ENCODE results near the gene RAB13.
"Not testable (repeated sequence)": the region's sequence is repeated elsewhere in the genome, so short reads cannot be mapped to it uniquely, and the experiment has no call there.

RAB13 gene

GRCh38 chr1:153979091-153979490 lies 7.0 kb downstream of the RAB13 start:
- not testable (repeated sequence) for DNase-seq (ENCODE audit: low read depth, low spot score); H3K27ac ChIP-seq

DNA sequence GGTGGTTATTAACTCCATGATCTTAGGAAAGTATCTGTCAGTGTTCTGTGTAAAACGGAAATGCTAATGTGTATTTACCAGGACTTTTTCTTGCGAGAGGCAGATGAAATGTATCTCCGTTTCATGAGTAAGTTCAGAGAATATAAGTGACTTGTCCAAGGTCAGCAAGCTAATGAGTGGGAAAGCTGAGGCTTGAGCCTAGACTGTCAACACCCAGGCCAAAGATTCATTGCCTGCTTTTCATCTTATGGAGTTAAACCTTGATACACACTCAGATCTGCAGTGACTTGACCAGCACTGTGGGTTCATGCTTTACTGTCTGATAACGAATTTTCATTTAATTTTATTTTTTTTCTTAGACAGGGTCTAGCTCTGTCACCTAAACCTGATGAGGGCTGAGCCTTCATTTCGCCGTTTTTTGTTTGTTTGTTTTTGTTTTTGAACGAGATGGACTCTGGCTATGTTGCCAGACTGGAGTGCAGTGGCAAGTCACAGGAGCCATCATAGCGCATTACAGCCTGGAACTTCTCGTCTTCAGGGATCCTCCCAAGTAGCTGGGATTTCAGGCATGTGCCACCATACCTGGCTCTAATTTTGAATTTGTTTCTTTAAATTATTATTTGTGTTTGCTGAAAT lies 7.7 kb downstream of the RAB13 start:
- peak overlapping the region; percentile 58 for H3K27ac ChIP-seq

DNA sequence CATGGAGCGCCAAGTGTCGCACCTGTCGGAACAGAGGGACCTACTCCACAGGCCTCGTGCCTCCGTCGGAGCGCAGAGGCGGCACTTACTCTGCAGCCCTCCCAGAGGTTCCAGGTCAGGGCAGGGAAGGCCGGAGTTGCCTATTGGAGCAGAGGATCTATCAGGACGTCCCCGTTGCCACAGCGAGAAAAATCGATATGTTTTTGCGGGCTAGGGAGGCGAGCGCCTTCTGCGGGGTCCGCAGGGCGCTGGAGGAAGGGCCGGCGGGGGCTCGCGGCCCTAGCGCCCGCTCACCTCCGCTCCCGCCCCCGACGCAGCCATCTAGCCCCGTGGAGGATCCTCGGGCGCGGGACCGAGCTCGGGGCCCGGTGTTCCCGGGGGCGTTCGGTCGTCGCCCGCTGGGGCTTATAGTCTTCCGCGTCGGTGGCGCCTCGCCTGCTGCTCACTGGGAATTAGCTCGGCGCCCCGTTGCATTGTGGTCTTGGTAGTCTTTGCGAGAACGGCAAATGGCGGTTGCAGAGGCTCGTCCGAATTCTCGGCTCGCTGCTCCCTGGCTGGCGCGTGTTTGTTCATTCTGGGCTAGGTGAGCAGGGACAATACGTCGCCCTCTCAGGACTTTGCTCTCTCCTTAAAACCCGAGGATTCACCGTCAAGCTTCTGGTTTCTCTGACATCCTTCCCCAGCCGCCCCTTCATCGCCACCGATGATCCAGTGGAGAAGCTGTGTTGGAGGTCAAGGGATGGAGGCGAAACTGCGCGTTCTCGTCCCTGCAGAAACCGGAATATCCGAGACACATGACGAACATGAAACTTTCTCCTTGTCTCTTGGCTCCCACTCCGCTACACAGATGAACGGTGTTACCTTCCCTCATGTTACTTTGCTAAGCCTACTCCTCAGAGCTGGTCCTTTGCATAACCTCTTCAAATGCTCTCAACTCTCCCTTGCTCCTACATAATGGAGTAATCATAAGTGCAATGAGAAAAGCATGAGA lies 8.6 kb downstream of the RAB13 start, which contains the start of gene JTB:
TSS of gene JTB (minus strand) at position 425 of the 991 bp plus-strand sequence. CDS start at position 3, 422 bp downstream.
- DNase-seq (ENCODE audit: low read depth, low spot score), result no peak
- H3K27ac ChIP-seq, result peak within 1 kb of the TSS; percentile 58

More for the DNA sequence above, 7.7 kb downstream of the RAB13 start:
- DNase-seq (ENCODE audit: low read depth, low spot score), result no peak

DNA sequence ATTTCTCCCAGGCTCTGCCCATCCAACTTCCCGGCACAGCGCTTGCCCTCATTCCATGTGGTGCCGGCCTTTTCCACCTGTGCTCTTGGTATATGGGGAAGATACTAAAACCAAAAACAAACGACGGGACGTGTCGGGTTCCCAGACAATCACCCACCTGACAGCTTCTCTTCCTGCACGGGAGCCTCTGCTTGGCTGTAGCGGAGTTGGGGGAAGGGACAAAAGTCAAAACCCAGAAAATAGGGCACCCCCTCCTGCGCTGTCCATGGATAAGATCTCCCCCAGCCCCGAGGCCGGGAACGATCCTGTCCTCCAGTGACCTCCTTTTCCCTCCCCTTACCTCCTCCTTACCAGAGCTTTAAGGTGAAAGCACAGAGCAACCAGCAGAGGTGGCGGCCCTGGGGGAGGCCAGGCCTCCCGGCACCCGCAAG lies 9.3 kb downstream of the RAB13 start:
- DNase-seq (ENCODE audit: low read depth, low spot score), result no peak
- peak overlapping the region; percentile 58 for H3K27ac ChIP-seq

DNA sequence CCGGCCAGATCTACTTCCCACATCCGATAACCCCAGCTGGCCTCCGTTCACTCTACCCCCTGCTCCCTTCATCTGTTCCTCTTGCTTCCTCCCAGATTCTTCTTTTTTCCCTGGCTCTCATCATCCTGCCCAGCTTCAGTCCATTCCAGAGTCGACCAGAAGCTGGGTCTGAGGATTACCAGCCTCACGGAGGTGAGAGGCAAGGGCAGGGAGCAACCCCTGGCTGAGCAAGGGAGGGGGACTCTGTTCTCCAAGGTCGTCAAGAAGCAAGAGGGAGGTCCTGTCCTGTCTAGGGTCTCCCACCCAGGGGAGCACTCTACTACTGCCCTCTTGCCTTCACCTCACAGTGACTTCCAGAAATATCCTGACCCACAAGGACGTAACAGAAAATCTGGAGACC lies 12.6 kb downstream of the RAB13 start:
- DNase-seq (ENCODE audit: low read depth, low spot score), result no peak
- H3K27ac ChIP-seq, result no peak overlapping the region

DNA sequence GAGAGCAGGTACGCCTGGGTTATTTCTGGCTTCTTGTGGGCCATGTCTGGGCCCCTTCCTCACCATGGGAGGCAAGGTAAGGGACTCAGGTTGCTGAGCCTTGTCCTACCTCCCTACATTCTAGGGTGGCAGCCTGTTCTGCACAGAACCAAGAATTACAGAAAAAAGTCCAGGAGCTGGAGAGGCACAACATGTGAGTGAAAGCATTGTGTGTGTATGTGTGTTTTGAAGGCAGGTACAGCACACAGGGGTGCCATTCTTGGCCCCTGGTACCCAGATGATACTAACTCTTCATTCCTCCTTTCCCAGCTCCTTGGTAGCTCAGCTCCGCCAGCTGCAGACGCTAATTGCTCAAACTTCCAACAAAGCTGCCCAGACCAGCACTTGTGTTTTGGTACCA lies 13.1 kb downstream of the RAB13 start:
- no peak for DNase-seq (ENCODE audit: low read depth, low spot score)
- no peak overlapping the region for H3K27ac ChIP-seq

DNA sequence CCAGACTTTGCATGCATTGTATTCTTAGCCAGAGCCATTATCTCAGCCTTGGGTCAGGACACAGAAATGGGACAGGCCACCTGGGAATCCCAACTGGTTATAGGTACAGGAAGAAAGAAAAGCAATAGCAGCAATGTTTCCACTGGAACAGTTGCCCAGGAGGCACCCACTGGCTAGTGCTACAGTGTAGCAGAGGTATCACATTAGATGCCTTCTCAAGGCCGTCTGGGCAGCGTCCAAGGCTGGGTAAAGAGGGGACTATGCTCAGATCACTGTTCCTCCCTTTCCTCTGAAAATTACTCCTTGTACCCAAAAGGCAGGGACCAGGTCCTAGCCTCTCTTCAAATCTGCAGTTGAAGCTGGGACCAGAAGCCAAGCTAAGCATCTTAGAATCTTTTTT lies 15.8 kb downstream of the RAB13 start:
- H3K27ac ChIP-seq, result no peak overlapping the region
- no peak for DNase-seq (ENCODE audit: low read depth, low spot score)

- no peak for DNase-seq (ENCODE audit: low read depth, low spot score)
- no peak overlapping the region for H3K27ac ChIP-seq
Measured at GRCh38 chr1:153968972-153969371, 17.2 kb downstream of the RAB13 start.

DNA sequence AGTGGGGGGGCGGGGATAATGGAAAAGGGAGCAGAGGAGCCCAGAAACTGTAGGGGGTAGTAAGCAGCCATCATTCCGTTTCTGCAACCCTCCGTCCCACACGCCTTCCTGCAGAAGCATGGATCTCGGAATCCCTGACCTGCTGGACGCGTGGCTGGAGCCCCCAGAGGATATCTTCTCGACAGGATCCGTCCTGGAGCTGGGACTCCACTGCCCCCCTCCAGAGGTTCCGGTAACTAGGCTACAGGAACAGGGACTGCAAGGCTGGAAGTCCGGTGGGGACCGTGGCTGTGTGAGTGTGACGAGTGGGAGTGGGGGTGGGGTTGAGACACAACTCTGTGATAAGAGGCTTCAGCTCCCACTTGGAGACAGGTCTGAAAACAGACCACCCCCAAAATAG lies 17.7 kb downstream of the RAB13 start:
- DNase-seq (ENCODE audit: low read depth, low spot score), result no peak
- no peak overlapping the region for H3K27ac ChIP-seq

DNA sequence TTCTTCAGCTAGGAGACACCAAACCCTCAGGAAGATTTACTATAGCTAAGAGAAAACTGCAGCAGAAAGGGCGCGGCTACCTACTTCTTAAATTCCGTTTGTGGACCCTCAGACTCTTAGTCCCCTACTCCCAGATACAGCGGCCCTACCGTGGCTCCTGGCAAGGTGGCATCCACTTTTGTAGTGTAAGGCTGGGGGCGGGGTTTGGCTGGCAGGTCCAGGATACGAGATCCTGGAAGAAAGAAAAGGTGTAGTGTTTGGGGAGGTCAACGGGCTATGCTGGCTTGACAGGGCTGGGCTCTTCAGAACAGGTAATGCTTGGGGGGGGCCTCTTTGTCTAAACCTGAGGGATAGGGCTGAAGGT lies 18.2 kb downstream of the RAB13 start:
- no peak for DNase-seq (ENCODE audit: low read depth, low spot score)
- peak overlapping the region; percentile 79 for H3K27ac ChIP-seq

DNA sequence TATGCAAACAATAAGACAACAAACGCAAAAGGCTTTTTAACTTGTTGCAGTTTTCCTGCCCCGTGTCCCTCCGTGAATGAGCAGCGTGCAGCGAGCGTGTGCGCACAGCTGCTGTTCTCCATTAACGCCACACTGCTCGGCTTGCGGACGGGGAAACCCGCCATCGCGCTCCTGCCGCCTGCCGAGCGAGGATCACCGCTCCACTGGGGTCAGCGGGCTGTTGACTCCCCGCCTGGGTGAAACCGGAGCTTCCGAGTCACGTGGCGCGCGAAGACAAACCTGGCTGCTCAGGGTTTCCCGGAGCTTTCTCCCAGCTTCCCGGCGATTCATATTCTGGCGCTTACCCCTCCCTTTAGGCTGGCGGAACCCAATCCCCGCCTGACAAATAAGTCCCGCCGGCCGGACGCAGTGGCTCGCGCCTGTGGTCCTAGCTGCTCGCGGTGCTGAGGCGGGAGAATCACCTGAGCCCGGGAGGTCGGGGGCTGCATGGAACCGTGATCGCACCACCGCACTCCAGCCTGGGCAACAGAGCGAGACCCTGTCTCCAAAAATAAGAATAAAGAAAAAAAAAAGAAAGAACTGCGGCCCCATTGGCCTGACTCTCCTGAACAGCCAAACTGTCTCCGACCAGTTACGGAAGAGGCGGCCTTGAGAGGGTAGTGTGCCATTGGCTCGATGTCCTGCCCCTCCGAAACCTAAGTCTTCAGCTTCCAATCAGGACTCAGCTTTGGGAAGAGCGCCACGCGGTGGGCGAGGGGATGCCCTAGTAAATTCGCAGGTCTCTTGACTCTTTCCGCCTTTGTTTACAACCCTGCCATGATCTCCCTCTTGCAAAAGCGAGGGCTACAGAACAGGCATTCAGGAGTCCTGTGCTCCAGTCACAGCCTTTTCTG lies 18.8 kb downstream of the RAB13 start, which contains the start of gene CREB3L4:
TSS of gene CREB3L4 (plus strand) at position 796 of the 893 bp plus-strand sequence. CDS start 624 bp downstream, outside the sequence.
- peak; percentile 88 for DNase-seq (ENCODE audit: low read depth, low spot score)
- peak within 1 kb of the TSS; percentile 79 for H3K27ac ChIP-seq

GRCh38 chr1:153963850-153964331 lies 22.2 kb downstream of the RAB13 start:
- H3K27ac ChIP-seq, result peak overlapping the region; percentile 93
- DNase-seq (ENCODE audit: low read depth, low spot score), result no peak

DNA sequence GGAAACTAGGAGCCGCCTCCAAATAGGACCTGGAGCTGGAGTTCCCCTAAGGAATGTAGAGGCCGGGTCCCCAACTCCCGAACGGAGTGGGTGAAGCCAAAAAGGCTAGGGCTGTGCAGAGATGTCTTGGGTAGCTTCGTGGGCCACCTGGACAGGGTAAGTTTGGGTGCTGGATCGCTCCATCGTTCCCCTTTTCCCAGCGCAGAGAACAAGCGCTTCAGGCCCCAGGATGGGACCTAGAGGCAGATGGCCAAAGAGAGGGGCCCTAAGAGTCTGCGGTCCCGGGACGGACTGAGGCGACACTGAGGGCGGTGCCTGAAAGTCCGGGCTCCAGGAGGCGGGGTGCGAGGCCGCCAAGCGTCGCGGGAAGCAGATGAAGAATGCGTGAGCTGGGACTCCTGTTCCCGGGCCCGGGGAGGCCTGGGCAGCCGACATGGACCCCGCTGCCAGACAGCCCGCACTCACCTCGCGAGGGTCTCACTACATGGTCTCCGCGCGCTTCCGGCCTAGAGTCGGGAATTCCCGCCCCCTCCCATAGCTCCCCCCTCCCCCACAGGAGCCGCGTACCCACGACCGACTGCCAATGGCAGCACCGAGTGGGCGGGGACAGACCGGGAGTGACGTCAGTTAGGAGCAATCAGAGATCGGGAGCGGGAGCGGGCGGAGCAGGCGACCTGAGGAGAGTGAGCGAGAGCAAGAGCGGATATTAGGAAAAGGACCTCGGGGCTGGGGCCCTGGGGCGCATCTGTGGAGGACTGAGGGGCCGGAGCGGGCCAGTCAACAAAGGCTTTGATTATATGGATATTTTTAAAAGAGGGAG lies 22.9 kb downstream of the RAB13 start, which contains the start of gene SLC39A1:
TSS of gene SLC39A1 (minus strand) at position 508 of the 820 bp plus-strand sequence. CDS start 822 bp downstream, outside the sequence.
- peak; percentile 72 for DNase-seq (ENCODE audit: low read depth, low spot score)
- peak within 1 kb of the TSS; percentile 93 for H3K27ac ChIP-seq

GRCh38 chr1:153962088-153963029 lies 23.8 kb downstream of the RAB13 start:
- no peak for DNase-seq (ENCODE audit: low read depth, low spot score)
- H3K27ac ChIP-seq, result peak overlapping the region; percentile 93

DNA sequence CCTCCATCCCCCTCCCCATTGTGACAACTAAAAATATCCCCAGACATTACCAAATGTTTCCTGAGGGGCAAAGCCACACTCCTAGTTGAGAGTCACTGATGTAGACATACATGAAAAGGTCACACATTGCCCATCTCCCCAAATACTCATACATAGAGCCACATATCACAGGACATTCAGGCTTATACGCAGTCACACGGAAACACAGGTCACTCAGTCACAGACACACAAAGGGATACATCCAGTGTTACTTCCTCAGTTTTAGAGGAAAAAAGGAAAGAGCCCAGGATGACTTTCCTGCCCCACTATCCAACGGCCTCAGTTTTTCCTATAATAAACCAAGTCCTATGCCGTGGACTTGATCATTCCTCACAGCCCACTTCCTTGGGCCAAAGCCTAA lies 24.7 kb downstream of the RAB13 start:
- H3K27ac ChIP-seq, result peak overlapping the region; percentile 93
- DNase-seq (ENCODE audit: low read depth, low spot score), result no peak

GRCh38 chr1:153960206-153960605 lies 25.9 kb downstream of the RAB13 start:
- no peak for DNase-seq (ENCODE audit: low read depth, low spot score)
- H3K27ac ChIP-seq, result no peak overlapping the region

DNA sequence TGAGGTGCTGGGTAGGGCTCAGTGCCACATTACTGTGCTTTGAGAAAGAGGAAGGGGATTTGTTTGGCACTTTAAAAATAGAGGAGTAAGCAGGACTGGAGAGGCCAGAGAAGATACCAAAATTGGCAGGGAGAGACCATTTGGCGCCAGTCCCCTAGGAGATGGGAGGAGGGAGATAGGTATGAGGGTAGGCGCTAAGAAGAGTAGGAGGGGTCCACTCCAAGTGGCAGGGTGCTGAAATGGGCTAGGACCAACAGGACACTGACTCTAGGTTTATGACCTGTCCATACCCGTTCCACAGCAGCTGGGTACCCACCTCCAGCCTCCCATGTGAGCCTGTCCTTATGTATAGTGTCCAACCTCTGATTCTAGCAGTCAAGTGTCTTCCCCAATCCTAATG lies 26.7 kb downstream of the RAB13 start:
- DNase-seq (ENCODE audit: low read depth, low spot score), result no peak

DNA sequence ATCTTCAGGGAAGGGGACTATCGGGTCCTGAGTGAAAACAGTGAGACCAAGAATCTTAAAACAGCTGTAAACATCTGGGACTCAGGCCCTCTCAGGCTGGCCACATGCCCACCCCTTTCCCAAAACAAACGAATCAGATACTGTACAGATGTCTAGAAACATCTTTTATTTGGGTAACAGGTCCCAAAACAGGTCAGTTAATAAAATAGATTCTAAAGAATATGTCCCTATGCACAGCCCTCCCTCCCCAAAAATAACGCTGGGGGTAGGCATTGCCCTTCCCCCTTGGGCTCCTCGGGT lies 27.2 kb downstream of the RAB13 start:
- peak overlapping the region; percentile 83 for H3K27ac ChIP-seq
- no peak for DNase-seq (ENCODE audit: low read depth, low spot score)

More for the DNA sequence above, 26.7 kb downstream of the RAB13 start:
- H3K27ac ChIP-seq, result no peak overlapping the region

Data from epithelial cell of prostate (primary cell).